ENCODE measurements around the gene COL11A1.

Gene COL11A1

GRCh38 chr1:103101399-103101798 is 6.9 kb downstream of the COL11A1 start:
- Histone ChIP-seq H3K4me2 (ENCODE audit: low read length) (no peak overlapping the region), H3K27ac (ENCODE audit: low read depth, low read length) (no peak overlapping the region), H3K4me3 (ENCODE audit: low read length) (no peak overlapping the region), H3K79me2 (ENCODE audit: control insufficient read depth, low read length) (no peaks in the 10 kb centered on the region), H3K4me1 (ENCODE audit: control insufficient read depth, low read length) (no peaks in the 10 kb centered on the region), H3K27me3 (ENCODE audit: control insufficient read depth, low read length) (no peaks in the 10 kb centered on the region), H3K36me3 (ENCODE audit: control insufficient read depth, low read length) (no peaks in the 10 kb centered on the region), H3K9me2 (replicated peaks; ENCODE audit: control insufficient read depth, low read length) (no peaks in the 10 kb centered on the region), H3F3A (ENCODE audit: control insufficient read depth, insufficient read depth) (no peaks in the 10 kb centered on the region), H4K20me1 (ENCODE audit: control insufficient read depth, insufficient read depth, low read depth, low read length) (no peaks in the 10 kb centered on the region), H3K9me3 (ENCODE audit: control insufficient read depth, insufficient read depth, low read length) (no peaks in the 10 kb centered on the region)
- TF ChIP-seq EZH2phosphoT487 (IDR thresholded peaks at IDR 0.05; ENCODE audit: borderline replicate concordance, low read length) (no peak), CTCF (IDR thresholded peaks at IDR 0.05; ENCODE audit: low read depth, low read length, poor library complexity, severe bottlenecking) (no peak)

GRCh38 chr1:103089221-103089620 is 19.1 kb downstream of the COL11A1 start:
- no peaks in the 10 kb centered on the region for H4K20me1 ChIP-seq (ENCODE audit: control insufficient read depth, insufficient read depth, low read depth, low read length)
- H3K27me3 ChIP-seq (ENCODE audit: control insufficient read depth, low read length): no peaks in the 10 kb centered on the region

GRCh38 chr1:103087256-103087655 is 21.1 kb downstream of the COL11A1 start:
- no peaks in the 10 kb centered on the region for H3K36me3 ChIP-seq (ENCODE audit: control insufficient read depth, low read length)
- no peaks in the 10 kb centered on the region for H3K4me1 ChIP-seq (ENCODE audit: control insufficient read depth, low read length)
- H3F3A ChIP-seq (ENCODE audit: control insufficient read depth, insufficient read depth): no peaks in the 10 kb centered on the region
- no peak for TF ChIP-seq EZH2phosphoT487 (IDR thresholded peaks at IDR 0.05; ENCODE audit: borderline replicate concordance, low read length)
- TF ChIP-seq CTCF (IDR thresholded peaks at IDR 0.05; ENCODE audit: low read depth, low read length, poor library complexity, severe bottlenecking): no peak
- H3K4me3 ChIP-seq (ENCODE audit: low read length): no peak overlapping the region
- H3K79me2 ChIP-seq (ENCODE audit: control insufficient read depth, low read length): no peaks in the 10 kb centered on the region
- no peak overlapping the region for H3K4me2 ChIP-seq (ENCODE audit: low read length)
- H3K27ac ChIP-seq (ENCODE audit: low read depth, low read length): no peak overlapping the region
- no peaks in the 10 kb centered on the region for H3K9me3 ChIP-seq (ENCODE audit: control insufficient read depth, insufficient read depth, low read length)
- no peaks in the 10 kb centered on the region for H3K27me3 ChIP-seq (ENCODE audit: control insufficient read depth, low read length)
- H3K9me2 ChIP-seq (replicated peaks; ENCODE audit: control insufficient read depth, low read length): no peaks in the 10 kb centered on the region; the same call in 1 of the 2 replicates
- no peaks in the 10 kb centered on the region for H4K20me1 ChIP-seq (ENCODE audit: control insufficient read depth, insufficient read depth, low read depth, low read length)

More at GRCh38 chr1:103089221-103089620, 19.1 kb downstream of the COL11A1 start:
- no peak for TF ChIP-seq EZH2phosphoT487 (IDR thresholded peaks at IDR 0.05; ENCODE audit: borderline replicate concordance, low read length)
- no peak for TF ChIP-seq CTCF (IDR thresholded peaks at IDR 0.05; ENCODE audit: low read depth, low read length, poor library complexity, severe bottlenecking)
- Histone ChIP-seq H3K9me3 (ENCODE audit: control insufficient read depth, insufficient read depth, low read length) (no peaks in the 10 kb centered on the region), H3K4me3 (ENCODE audit: low read length) (no peak overlapping the region), H3K27ac (ENCODE audit: low read depth, low read length) (no peak overlapping the region), H3K4me2 (ENCODE audit: low read length) (no peak overlapping the region), H3F3A (ENCODE audit: control insufficient read depth, insufficient read depth) (no peaks in the 10 kb centered on the region), H3K9me2 (replicated peaks; ENCODE audit: control insufficient read depth, low read length) (no peaks in the 10 kb centered on the region; the same call in 1 of the 2 replicates), H3K79me2 (ENCODE audit: control insufficient read depth, low read length) (no peaks in the 10 kb centered on the region), H3K4me1 (ENCODE audit: control insufficient read depth, low read length) (no peaks in the 10 kb centered on the region), H3K36me3 (ENCODE audit: control insufficient read depth, low read length) (no peaks in the 10 kb centered on the region)

All from DOHH2 (cell line).